ENCODE measurements around the gene CACNA1I.

The CACNA1I gene

GRCh38 chr22:39535831-39536449 is 34.6 kb upstream of the CACNA1I start:
- FAIRE-seq = no peak

- no peak for FAIRE-seq
Observed at GRCh38 chr22:39536711-39537110, 33.8 kb upstream of the CACNA1I start.

DNA sequence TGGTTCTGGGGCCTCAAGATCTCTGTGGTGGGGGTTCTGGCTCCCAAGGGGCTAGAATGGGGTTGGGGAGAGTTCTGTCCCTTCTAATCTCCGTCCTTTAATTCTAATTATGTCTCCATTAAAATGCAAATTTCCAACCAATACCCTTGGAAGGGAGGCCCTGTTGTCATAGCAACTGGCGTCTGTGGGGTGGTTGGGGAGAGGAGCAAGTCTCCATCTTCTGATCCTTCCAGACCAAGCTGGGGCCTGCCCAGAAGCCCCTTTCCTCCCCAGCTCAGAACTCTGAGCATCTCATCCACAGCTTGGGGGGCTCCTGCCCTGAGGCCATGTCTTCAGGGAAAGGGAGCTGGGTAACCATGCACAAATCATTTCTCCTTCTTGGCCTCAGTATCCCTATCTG is 32.6 kb upstream of the CACNA1I start:
- no peak for FAIRE-seq

- FAIRE-seq = no peak
Observed at GRCh38 chr22:39543095-39543494, 27.5 kb upstream of the CACNA1I start.

DNA sequence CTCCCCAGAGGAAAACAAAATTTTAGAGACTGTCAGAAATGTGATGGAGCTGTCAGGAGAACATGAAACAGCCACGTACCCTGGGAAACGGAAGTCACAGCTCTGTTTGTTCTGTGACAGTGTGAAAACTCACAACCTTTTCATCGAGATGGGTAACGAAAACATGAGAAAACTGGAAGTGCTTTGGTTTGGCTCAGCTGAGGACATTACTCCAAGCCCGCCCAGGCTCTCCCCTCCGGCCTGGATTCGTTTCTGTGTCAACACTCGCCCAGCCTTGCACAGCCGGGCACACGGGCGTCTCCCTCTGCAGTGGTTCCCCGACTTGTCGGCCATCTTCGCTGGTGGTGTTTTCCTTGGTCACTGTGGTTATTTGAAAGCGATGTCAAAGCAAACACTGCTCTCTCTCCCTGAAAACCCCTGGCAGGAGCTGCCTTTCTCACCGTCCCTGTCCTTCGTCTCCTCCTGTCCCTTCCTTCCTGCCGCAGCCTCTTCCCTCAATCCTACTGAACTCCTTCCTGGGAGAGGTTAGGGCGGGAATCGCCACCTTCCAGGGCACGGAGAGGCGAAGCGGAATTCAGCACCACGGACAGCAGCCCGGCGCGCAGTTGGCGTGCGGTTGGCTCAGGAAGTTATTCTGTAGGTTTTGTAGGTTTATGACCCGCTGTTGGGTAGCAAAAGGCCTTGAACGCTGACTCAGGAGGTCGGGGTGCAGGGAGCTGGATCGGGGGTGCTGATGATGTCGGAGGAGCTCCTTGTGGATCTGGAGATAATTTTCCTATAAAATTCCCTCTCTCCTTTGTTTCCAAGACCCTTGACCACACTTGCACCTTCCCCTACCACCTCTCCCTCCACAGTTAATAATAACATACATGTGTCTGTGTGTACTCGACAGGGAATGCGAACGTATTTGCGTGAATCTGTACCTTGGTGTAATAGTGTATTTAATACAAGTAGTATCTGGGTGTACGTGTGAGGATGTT is 24.9 kb upstream of the CACNA1I start:
- FAIRE-seq = no peak

- FAIRE-seq = no peak
Observed at GRCh38 chr22:39546889-39547586, 23.5 kb upstream of the CACNA1I start.

DNA sequence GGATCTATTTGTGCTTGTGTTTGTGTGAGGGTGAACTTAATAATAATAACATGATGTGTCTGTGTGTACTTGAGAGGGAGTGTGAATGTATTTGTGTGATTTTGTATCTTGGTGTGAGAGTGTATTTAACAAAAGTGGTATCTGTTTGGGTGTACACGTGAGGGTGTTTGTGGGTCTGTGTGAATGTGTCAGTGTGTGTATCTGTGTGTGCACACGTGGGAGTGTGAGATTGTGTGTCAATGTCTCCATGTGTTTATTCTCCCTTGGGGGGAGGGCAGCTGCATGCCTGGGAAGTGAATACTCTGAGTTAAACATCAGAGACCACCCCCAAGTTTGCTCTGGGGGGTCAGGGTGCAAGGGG is 23.0 kb upstream of the CACNA1I start:
- FAIRE-seq = no peak

DNA sequence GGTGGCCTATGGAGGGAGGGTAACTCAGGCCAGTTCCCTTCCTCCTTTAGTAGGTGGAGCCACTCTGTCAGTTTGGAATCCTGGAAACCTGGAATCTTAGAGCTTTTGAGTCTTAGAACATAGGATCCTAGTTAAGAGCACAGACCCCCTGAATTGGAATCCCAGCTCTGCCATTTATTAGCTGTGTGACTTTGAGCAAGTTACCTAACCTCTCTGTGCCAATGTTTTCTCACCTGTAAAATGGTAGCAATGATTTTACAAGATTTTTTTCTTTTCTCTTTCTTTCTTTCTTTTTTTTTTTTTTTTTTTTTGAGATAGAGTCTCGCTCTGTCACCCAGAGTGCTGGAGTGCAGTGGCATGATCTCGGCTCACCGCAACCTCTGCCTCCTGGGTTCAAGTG is 17.1 kb upstream of the CACNA1I start:
- FAIRE-seq = no peak

- FAIRE-seq = no peak
Observed at GRCh38 chr22:39554151-39554550, 16.4 kb upstream of the CACNA1I start.

- FAIRE-seq = no peak
Observed at GRCh38 chr22:39556970-39557841, 13.3 kb upstream of the CACNA1I start.

DNA sequence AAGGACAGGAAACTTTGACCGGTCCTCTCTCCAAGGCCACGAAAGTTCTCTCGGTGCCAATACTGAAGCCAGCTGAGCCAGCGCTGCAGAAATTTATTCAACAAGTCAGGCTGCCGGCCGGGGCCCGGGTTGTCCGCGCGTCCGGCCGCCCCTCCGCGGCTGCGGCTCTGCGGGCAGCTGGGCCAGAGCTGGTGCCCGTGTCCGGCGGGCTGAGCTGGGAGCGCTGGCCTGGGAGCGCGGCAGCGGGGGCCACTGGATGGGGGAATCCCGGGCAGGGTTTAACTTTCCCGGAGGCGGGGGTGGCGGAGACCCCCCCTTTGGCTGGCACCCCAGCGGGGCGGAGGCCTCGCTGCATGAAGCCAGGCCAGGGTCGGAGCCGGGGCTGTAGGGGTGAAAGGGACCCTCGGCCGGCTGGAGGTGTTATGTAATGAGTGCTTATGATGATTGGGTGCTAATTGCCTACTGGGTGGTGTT is 12.3 kb upstream of the CACNA1I start:
- no peak for FAIRE-seq

DNA sequence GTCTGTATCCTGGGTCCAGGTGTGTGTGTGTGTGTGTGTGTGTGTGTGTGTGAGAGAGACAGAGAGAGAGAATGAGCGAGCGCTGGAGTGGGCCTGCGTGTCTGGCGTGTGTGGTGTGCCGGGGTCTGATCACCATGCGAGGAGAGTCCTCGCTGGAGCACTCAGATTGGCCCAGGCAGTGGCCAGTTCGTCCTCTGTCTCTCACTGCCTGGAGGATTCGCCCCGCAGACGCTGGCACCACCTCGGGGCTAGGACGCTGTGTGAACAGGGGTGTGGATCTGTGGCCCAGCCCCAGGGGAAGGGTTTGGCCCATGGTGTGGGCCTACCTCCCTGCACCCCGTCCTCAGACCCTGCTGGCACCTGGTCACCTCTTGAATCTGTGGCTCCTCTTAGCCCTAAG is 11.6 kb upstream of the CACNA1I start:
- no peak for FAIRE-seq

DNA sequence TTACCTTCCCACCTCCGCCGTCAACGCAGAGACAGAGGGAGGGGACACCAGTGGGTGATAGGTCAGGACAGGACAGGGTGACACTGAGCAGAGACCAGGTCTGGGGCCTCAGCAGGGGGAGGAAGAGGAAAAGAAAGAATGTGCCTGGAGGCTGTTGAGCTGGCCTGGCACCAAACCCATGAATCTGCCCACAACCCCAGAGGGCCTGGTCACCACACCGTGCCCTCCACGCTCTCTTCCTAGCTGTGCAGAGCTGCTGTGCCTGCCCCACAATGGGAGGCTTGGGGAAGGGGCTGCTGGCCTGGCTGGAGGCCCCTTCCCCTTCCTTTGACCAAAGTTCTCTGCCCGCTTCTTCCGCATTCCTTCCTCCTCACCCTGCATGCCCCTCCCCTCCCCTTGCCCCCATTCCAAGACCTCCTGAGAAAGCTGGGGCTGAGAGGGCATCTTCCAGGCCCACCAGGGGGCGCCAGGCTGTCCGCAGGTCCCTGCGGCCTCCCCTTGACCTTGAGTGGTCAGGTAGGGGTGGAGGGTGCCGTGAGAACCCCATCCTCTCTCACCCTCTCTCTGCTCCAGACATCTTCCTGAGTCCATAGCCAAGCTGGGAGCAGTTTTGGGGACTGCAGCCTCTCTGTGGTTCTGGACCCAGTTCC is 11.0 kb upstream of the CACNA1I start:
- no peak for FAIRE-seq

- FAIRE-seq = no peak
Observed at GRCh38 chr22:39560127-39560526, 10.4 kb upstream of the CACNA1I start.

DNA sequence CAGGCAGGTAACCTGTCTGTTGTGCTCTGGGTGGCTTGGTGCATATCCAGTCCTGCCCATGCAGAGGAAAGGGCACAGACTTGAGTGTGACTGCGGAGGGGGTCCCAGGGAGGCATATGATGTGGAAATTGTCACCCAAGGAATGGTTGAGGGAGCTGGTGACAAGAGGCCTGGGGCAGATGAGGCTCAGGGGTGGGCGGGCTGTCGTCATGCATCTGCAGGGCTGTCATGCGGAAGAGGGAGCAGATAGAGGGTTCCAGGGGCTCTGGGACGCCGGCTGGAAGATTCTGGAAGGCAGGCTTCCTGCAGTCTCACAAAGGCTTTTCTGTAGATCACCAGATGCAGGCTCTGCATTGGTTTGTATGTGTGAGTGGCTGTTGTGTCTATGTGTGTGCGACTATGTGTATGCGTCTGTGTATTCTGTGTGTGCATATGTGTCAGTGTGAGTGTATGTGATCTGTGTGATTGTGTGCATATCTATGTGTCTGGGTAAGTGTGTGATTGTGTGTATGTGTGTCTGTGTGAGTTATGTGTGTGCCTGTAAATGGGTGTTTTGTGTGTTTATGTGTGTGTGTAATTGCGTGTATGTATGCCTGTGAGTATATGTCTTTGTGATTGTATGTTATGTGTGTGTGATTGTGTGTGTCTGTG is 7.6 kb upstream of the CACNA1I start:
- no peak for FAIRE-seq

DNA sequence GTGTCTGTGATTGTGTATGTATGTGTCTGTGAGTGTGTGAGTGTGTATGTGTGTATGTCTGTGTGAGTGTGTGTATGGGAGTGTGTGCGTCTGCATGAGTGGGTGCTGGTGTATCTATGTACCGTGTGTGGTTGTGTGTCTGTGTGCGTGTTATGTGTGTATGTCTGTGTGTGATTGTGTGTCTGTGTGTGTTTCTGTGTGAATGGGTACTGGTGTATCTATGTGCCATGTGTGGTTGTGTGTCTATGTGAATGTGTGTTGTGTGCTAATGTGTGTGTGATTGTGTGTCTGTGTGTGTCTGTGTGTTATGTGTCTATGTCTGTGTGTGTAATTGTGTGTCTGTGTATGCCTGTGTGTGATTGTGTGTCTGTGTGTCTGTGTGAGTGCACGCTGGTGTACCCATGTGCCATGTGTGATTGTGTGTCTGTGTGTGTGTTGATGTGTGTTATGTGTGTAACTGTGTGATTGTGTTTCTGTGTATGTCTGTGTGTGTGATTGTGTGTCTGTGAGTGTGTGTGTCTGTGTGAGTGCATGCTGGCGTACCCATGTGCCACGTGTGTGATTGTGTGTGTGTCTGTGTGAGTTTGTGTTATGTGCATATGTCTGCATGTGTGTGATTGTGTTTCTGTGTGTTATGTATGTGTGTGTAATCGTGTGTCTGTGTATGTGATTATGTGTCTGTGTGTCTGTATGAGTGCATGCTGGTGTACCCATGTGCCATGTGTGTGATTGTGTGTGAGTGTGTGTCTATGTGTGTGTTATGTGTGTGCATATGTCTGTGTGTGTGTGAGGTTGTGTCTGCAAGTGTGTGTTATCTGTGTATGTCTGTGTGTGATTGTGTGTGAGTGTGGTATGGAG is 6.8 kb upstream of the CACNA1I start:
- FAIRE-seq = no peak

- no peak for FAIRE-seq
Observed at GRCh38 chr22:39565414-39565944, 5.1 kb upstream of the CACNA1I start.

DNA sequence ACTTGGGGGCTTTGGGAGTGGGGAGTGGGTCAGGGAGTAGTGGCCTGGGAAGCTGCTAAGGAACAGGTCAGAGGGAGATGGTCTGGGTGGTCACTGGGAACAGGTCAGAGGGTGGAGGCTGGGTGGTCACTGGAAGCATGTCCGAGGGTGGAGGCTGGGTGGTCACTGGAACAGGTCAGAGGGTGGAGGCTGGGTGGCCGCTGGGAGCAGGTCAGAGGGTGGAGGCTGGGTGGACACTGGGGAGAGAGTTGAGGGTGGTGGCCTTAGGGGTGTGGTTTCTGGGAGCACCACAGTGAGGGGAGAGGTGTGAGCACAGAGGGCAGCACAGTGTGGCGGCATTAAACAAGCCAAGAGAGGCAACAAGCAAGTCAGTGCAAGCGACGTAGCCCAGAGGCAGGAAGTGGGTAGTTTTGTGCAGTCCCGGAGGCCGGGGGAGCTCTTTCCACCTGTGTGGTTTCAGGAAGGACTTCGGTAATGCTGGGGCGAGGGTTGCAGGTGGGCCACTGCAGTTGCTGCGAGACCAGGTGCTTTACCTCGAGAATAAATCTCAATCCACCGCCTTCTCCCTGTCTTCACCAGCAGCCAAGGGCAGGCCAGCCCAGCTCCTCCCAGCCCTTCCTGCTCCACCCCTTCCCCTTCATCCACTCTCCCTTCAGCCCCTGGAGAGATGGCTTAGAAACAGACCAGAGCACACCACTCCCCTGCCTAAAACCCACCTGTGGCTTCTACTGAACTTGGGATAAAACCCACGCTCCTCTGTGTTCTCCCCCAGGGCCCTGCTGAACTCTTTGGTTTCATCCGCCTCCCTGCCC is 3.2 kb upstream of the CACNA1I start:
- FAIRE-seq = no peak

GRCh38 chr22:39568278-39568981 is 2.1 kb upstream of the CACNA1I start:
- FAIRE-seq = no peak
